Endothelial cell of umbilical vein (primary cell): Measurements from ENCODE around the gene KRT38. TPM values are rescaled to one million over a fixed set of nuclear protein-coding genes. Genes with fewer than 3 reads are reported as not detected.

ENCODE experiments used
- BruUV-seq: library from RNA; stranded (reverse); fragments of 400-500 nt; replicated peaks from 2 replicates; lab custom pipeline; 2021; lab: Mats Ljungman, UMichigan
- CTCF ChIA-PET: fragments of 300-600, 350-600 bp; sonication (Branson Sonifier 250); formaldehyde crosslinking; loops from one replicate; lab custom pipeline; 2021; ENCODE audit warnings: antibody characterized with exemption, inconsistent platforms; lab: Charles Lee
- POLR2A ChIA-PET: fragments of 300-600, 350-600 bp; sonication (Branson Sonifier 250); formaldehyde crosslinking; loops from one replicate; lab custom pipeline; 2021; ENCODE audit warnings: antibody characterized with exemption, inconsistent platforms; lab: Charles Lee
- DNase-seq: peaks from one replicate; pipeline ENCODE4 v3.0.0-alpha.2; 2011; ENCODE audit warnings: low read depth, low spot score
- FAIRE-seq: peaks from 2 replicates; lab custom pipeline; 2011; peaks lifted over from hg19 to GRCh38; lab: Jason Lieb, UNC
- H2AFZ ChIP-seq: 2 replicates; pipeline ENCODE4 v1.6.0; 2012; ENCODE audit warnings: low read depth, low read length, control low read depth, inconsistent platforms
- H3K27ac ChIP-seq: 2 replicates; pipeline ENCODE4 v1.5.1; 2011; ENCODE audit warnings: low read depth, mild to moderate bottlenecking, control low read depth, low read length, moderate library complexity; ENCODE audit not compliant: insufficient read depth
- H3K27me3 ChIP-seq, 2 experiments: 2 replicates each; pipeline versions ENCODE4 v1.6.0 to v1.6.1; 2011; ENCODE audit warnings: low read length in 2 of 2, mixed read lengths in 1 of 2; ENCODE audit not compliant: control insufficient read depth in 2 of 2, insufficient read depth in 2 of 2
- H3K36me3 ChIP-seq, 2 experiments: 2 replicates in 1 of 2; 3 replicates in 1 of 2; pipeline ENCODE4 v1.5.1; 2011; ENCODE audit warnings: low read length in 2 of 2, mild to moderate bottlenecking in 1 of 2, moderate library complexity in 1 of 2; ENCODE audit not compliant: control insufficient read depth in 2 of 2, insufficient read depth in 2 of 2; ENCODE audit errors: extremely low read depth in 1 of 2
- H3K4me1 ChIP-seq: 3 replicates; pipeline ENCODE4 v1.5.1; 2011; ENCODE audit warnings: mild to moderate bottlenecking, low read length; ENCODE audit not compliant: control insufficient read depth, insufficient read depth; ENCODE audit errors: extremely low read depth
- H3K4me2 ChIP-seq: 2 replicates; pipeline ENCODE4 v1.6.1; 2011; ENCODE audit warnings: low read length, control low read depth, mixed read lengths; ENCODE audit not compliant: insufficient read depth
- H3K4me3 ChIP-seq, 3 experiments: fragments of 200-600 bp in 1 of 3; sonication (generic), shearing (Covaris generic) in 1 of 3; replicated peaks in 1 of 3; 2 replicates each; pipeline ENCODE4 v1.5.1; 2011 to 2016; ENCODE audit warnings: control low read depth in 3 of 3, low read length in 3 of 3, mild to moderate bottlenecking in 2 of 3, inconsistent platforms in 1 of 3, low read depth in 1 of 3, moderate library complexity in 1 of 3; ENCODE audit not compliant: insufficient read depth in 1 of 3
- H3K79me2 ChIP-seq: 2 replicates; pipeline ENCODE4 v1.6.0; 2012; ENCODE audit warnings: low read length, inconsistent platforms; ENCODE audit not compliant: control insufficient read depth, insufficient read depth
- H3K9ac ChIP-seq: replicated peaks from 2 replicates; pipeline ENCODE3; 2011; ENCODE audit warnings: low read length, control low read depth; ENCODE audit not compliant: insufficient read depth; ENCODE audit errors: extremely low read depth
- H3K9me1 ChIP-seq: replicated peaks from 3 replicates; pipeline ENCODE4 v1.6.0; 2011; ENCODE audit warnings: mild to moderate bottlenecking, low read length; ENCODE audit not compliant: control insufficient read depth, insufficient read depth; ENCODE audit errors: extremely low read depth
- H3K9me3 ChIP-seq: replicated peaks from 2 replicates; pipeline ENCODE4 v1.5.1; 2012; ENCODE audit warnings: low read length, inconsistent platforms; ENCODE audit not compliant: control insufficient read depth, insufficient read depth
- H4K20me1 ChIP-seq: replicated peaks from 2 replicates; pipeline ENCODE3; 2011; ENCODE audit warnings: mild to moderate bottlenecking, low read length; ENCODE audit not compliant: control insufficient read depth, insufficient read depth; ENCODE audit errors: extremely low read depth
- EZH2 ChIP-seq: IDR thresholded peaks from 2 replicates; pipeline ENCODE4 v1.6.1; 2012; ENCODE audit warnings: borderline replicate concordance, low read depth, mild to moderate bottlenecking, moderate library complexity, low read length, inconsistent platforms; ENCODE audit not compliant: severe bottlenecking
- FOS ChIP-seq: IDR thresholded peaks from 2 replicates; pipeline ENCODE4 v1.6.1; 2011; ENCODE audit warnings: mild to moderate bottlenecking, low read length, moderate library complexity, borderline replicate concordance; ENCODE audit not compliant: insufficient read depth
- GATA2 ChIP-seq: IDR thresholded peaks from 2 replicates; pipeline ENCODE4 v1.7.0; 2011; ENCODE audit warnings: low read depth, mild to moderate bottlenecking, moderate library complexity, mixed read lengths, low read length; ENCODE audit not compliant: insufficient read length, insufficient read depth
- JUN ChIP-seq: IDR thresholded peaks from 2 replicates; pipeline ENCODE4 v1.6.1; 2011; ENCODE audit warnings: borderline replicate concordance, low read depth; ENCODE audit not compliant: insufficient read length, insufficient read depth
- MYC ChIP-seq: IDR thresholded peaks from one replicate; pipeline ENCODE4 v1.6.1; 2011; ENCODE audit warnings: mild to moderate bottlenecking, low read depth, low read length
- POLR2A ChIP-seq: IDR thresholded peaks from 2 replicates; pipeline ENCODE4 v1.6.1; 2012; ENCODE audit warnings: low read depth, mild to moderate bottlenecking, control low read depth, low read length
- POLR2AphosphoS5 ChIP-seq: IDR thresholded peaks from 2 replicates; pipeline ENCODE4 v1.6.1; 2012; ENCODE audit warnings: low read depth, mild to moderate bottlenecking, control low read depth, low read length, moderate library complexity; ENCODE audit not compliant: insufficient read depth
- dilution Hi-C: fragments of 300-500 bp; cut with MboI; formaldehyde crosslinking; loops from one replicate; pipeline ENCODE4 v1.15.0; 2019; ENCODE audit warnings: low sequenced_read_pairs; ENCODE audit not compliant: extremely low pct_ligation_motif_present
- intact Hi-C: fragments of 100-400 bp; cut with micrococcal nuclease; formaldehyde crosslinking; loops from one replicate; pipeline ENCODE4 v1.10.0; 2022
- polyA plus RNA-seq, 4 experiments: library from polyadenylated mRNA; depleted of rRNA in 3 of 4; stranded (reverse) in 3 of 4; unstranded in 1 of 4; fragments of >200 nt; gene quantifications; 2 replicates each; pipeline versions ENCODE4 v1.2.1 to v1.2.3, GENCODE V29; 2011 to 2012; ENCODE audit warnings: missing spikeins in 1 of 4
- total RNA-seq: library from RNA; stranded (reverse); gene quantifications from 2 replicates; pipeline ENCODE4 v1.2.3, GENCODE V29; 2021
- TF ChIP-seq, protein P1 (sequence below), 2 donors: IDR thresholded peaks; 1 replicate in 1 of 2; 2 replicates in 1 of 2; pipeline ENCODE4 v1.5.1; 2011; ENCODE audit warnings: low read length in 2 of 2, mild to moderate bottlenecking in 2 of 2, moderate library complexity in 2 of 2, control low read depth in 1 of 2, inconsistent platforms in 1 of 2, low read depth in 1 of 2; ENCODE audit not compliant: insufficient read depth in 1 of 2; ENCODE audit errors: extremely low read depth in 1 of 2
- TF ChIP-seq, protein P2 (sequence below): IDR thresholded peaks from 2 replicates; pipeline ENCODE4 v1.6.1; 2011; ENCODE audit not compliant: insufficient read depth, insufficient read length

The KRT38 gene
- total and polyA plus RNA-seq, 2 donors (not counting 3 experiments of a cell fraction or from before 2014, with no cell fraction given) = not detected

DNA sequence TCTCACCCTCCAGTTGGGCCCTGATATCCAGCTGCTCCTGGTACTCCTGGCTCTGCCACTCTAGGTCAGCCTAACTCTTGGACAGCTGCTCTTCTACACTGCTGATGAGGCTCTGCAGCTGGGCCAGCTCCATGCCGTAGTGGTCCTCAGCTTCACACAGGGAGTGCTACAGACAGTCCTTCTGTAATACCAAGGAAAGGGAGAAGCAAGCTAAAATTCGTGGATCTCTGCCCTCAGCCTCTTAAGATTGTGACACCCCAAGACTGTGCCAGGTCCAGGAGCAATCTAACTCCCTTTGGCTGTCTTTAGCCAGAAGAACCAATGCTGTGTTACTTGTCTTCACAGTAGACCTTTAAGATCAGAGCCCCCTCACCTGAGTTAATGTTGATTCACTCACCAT, 7.7 kb upstream of the KRT38 start:
- H3K9me3 ChIP-seq = no peaks in the 10 kb centered on the region
- H3K4me3 ChIP-seq = no peak overlapping the region
- DNase-seq (no peak), FAIRE-seq (no peak)
- no peaks in the 10 kb centered on the region for H3K9me1 ChIP-seq
- H3K27me3 ChIP-seq = peaks cover 5% of the 10 kb centered on the region in 2 experiments
- no peak overlapping the region for H3K27ac ChIP-seq
- H4K20me1 ChIP-seq = no peaks in the 10 kb centered on the region
- no peaks in the 10 kb centered on the region for H3K4me1 ChIP-seq
- no peak overlapping the region for H2AFZ ChIP-seq
- no peaks in the 10 kb centered on the region for H3K79me2 ChIP-seq
- H3K36me3 ChIP-seq = no peaks in the 10 kb centered on the region
- ChIA-PET CTCF (interaction anchor here (0.6 kb wide), 1 partner anchor 542 kb away, joined by 3 read pairs; no protein-coding TSS in a partner anchor), POLR2A (no interaction called here)
- no TSS peak for BruUV-seq
- H3K9ac ChIP-seq = no peak overlapping the region
- intact Hi-C loops (no loop called here), dilution Hi-C loops (no loop called here)
- no peak overlapping the region for H3K4me2 ChIP-seq
- TF ChIP-seq JUN (no peak), EZH2 (no peak), MYC (no peak)

DNA sequence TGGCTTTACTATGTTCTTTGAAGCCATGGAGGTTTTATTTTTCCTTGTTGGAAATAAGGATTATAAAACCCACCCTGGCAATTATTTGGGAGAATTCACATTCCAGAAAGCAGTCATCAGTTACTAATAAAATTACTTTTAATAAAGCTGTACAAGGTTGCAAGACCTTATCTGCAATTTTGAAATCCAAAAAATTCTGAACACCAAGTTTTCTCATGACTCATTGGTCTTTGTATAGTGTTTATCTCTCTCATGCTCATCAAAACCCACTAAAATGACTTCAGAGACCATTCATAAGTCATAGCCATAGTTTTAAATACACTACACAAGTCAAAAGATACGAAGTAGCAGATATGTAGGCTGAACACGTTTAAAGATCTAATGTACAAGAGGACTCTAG, 6.0 kb upstream of the KRT38 start:
- TF ChIP-seq EZH2 (no peak), POLR2AphosphoS5 (no peak), JUN (no peak), FOS (no peak), GATA2 (no peak), POLR2A (no peak), MYC (no peak)
- TF ChIP-seq, protein P1, sequence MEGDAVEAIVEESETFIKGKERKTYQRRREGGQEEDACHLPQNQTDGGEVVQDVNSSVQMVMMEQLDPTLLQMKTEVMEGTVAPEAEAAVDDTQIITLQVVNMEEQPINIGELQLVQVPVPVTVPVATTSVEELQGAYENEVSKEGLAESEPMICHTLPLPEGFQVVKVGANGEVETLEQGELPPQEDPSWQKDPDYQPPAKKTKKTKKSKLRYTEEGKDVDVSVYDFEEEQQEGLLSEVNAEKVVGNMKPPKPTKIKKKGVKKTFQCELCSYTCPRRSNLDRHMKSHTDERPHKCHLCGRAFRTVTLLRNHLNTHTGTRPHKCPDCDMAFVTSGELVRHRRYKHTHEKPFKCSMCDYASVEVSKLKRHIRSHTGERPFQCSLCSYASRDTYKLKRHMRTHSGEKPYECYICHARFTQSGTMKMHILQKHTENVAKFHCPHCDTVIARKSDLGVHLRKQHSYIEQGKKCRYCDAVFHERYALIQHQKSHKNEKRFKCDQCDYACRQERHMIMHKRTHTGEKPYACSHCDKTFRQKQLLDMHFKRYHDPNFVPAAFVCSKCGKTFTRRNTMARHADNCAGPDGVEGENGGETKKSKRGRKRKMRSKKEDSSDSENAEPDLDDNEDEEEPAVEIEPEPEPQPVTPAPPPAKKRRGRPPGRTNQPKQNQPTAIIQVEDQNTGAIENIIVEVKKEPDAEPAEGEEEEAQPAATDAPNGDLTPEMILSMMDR (IDR thresholded peaks at IDR 0.05; ENCODE audit: extremely low read depth in 1 of 2, insufficient read depth in 1 of 2, low read depth in 1 of 2, low read length in 2 of 2) = no peak
- TF ChIP-seq, protein P2, sequence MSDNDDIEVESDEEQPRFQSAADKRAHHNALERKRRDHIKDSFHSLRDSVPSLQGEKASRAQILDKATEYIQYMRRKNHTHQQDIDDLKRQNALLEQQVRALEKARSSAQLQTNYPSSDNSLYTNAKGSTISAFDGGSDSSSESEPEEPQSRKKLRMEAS = no peak
- BruUV-seq = no TSS peak
- Histone ChIP-seq H3K79me2 (no peaks in the 10 kb centered on the region), H3K36me3 (no peaks in the 10 kb centered on the region), H3K9me3 (no peaks in the 10 kb centered on the region), H4K20me1 (no peaks in the 10 kb centered on the region), H2AFZ (no peak overlapping the region), H3K4me3 (no peak overlapping the region), H3K9ac (no peak overlapping the region), H3K9me1 (no peaks in the 10 kb centered on the region), H3K4me2 (no peak overlapping the region), H3K27ac (no peak overlapping the region), H3K4me1 (no peaks in the 10 kb centered on the region), H3K27me3 (peaks cover 3 to 5% of the 10 kb centered on the region in 2 experiments)
- intact Hi-C loops (no loop called here), dilution Hi-C loops (no loop called here)
- DNase-seq (no peak), FAIRE-seq (no peak)
- POLR2A ChIA-PET = no interaction called here
- CTCF ChIA-PET = no interaction called here
